HepG2 (cell line): ENCODE measurements around the gene CAVIN1. TPM values are rescaled to one million over a fixed set of nuclear protein-coding genes. Genes with fewer than 3 reads are reported as not detected.

Experiments
- CREB1 ChIP-seq, 2 experiments: fragments of 450-650 bp in 1 of 2; IDR thresholded peaks; 2 replicates each; pipeline ENCODE4 v1.6.1; 2016 to 2017; ENCODE audit warnings: control low read depth in 1 of 2, mild to moderate bottlenecking in 1 of 2, missing compliant biosample characterization in 1 of 2, missing genetic modification characterization in 1 of 2
- FOSL2 ChIP-seq: sonication (generic); formaldehyde crosslinking; IDR thresholded peaks from 2 replicates; pipeline ENCODE4 v1.4.0; 2020; ENCODE audit warnings: missing genetic modification reagents
- IRX3 ChIP-seq: sonication (generic); formaldehyde crosslinking; IDR thresholded peaks from 2 replicates; pipeline ENCODE4 v1.8.1; 2023; ENCODE audit warnings: mild to moderate bottlenecking, low read depth, missing genetic modification reagents, borderline replicate concordance
- KAT7 ChIP-seq: IDR thresholded peaks from 2 replicates; pipeline ENCODE4 v1.6.1; 2018; ENCODE audit warnings: borderline replicate concordance, missing compliant biosample characterization
- NBN ChIP-seq: fragments of 450-650 bp; conservative IDR thresholded peaks from 2 replicates; pipeline ENCODE4 v1.6.1; 2017
- RFXANK ChIP-seq: IDR thresholded peaks from 2 replicates; pipeline ENCODE4 v1.6.1; 2016
- RXRB ChIP-seq: IDR thresholded peaks from 2 replicates; pipeline ENCODE4 v1.6.1; 2016; ENCODE audit warnings: borderline replicate concordance, missing genetic modification reagents, missing compliant biosample characterization
- SMAD1 ChIP-seq: sonication (generic); formaldehyde crosslinking; IDR thresholded peaks from 2 replicates; pipeline ENCODE4 v1.4.0; 2020; ENCODE audit warnings: missing genetic modification reagents, low read depth, mild to moderate bottlenecking, borderline replicate concordance
- SOX13 ChIP-seq, 3 experiments: fragments of 450-650 bp in 1 of 3; sonication (generic) in 1 of 3; formaldehyde crosslinking in 1 of 3; IDR thresholded peaks in 2 of 3; conservative IDR thresholded peaks in 1 of 3; 2 replicates each; pipeline versions ENCODE4 v1.5.0 to v1.6.1; 2016 to 2020; ENCODE audit warnings: antibody characterized with exemption in 1 of 3, mild to moderate bottlenecking in 1 of 3, missing compliant biosample characterization in 1 of 3, missing genetic modification reagents in 1 of 3, moderate library complexity in 1 of 3
- ZBTB7A ChIP-seq: sonication (generic); formaldehyde crosslinking; IDR thresholded peaks from 2 replicates; pipeline ENCODE4 v1.8.0; 2022; ENCODE audit warnings: mild to moderate bottlenecking, missing genetic modification reagents
- ZKSCAN8 ChIP-seq: IDR thresholded peaks from 2 replicates; pipeline ENCODE4 v1.6.1; 2016; ENCODE audit warnings: borderline replicate concordance, missing genetic modification reagents, missing compliant biosample characterization
- ZNF121 ChIP-seq: sonication (generic); formaldehyde crosslinking; IDR thresholded peaks from 2 replicates; pipeline ENCODE4 v1.5.0; 2020; ENCODE audit warnings: mild to moderate bottlenecking, missing genetic modification reagents
- ZNF260 ChIP-seq: sonication (generic); formaldehyde crosslinking; IDR thresholded peaks from 2 replicates; pipeline ENCODE4 v1.4.0; 2020; ENCODE audit warnings: missing genetic modification reagents, low read depth, mild to moderate bottlenecking, borderline replicate concordance
- ZNF335 ChIP-seq: sonication (generic); formaldehyde crosslinking; IDR thresholded peaks from 2 replicates; pipeline ENCODE4 v1.4.0; 2020; ENCODE audit warnings: missing genetic modification reagents
- ZNF441 ChIP-seq: sonication (generic); formaldehyde crosslinking; IDR thresholded peaks from 2 replicates; pipeline ENCODE4 v1.7.0; 2021; ENCODE audit warnings: missing genetic modification reagents, borderline replicate concordance
- ZNF607 ChIP-seq: sonication (generic); formaldehyde crosslinking; IDR thresholded peaks from 2 replicates; pipeline ENCODE4 v1.5.1; 2020; ENCODE audit warnings: missing genetic modification reagents, mild to moderate bottlenecking, borderline replicate concordance
- ZNF761 ChIP-seq: sonication (generic); formaldehyde crosslinking; conservative IDR thresholded peaks from 2 replicates; pipeline ENCODE4 v1.4.0; 2020; ENCODE audit warnings: mild to moderate bottlenecking, missing genetic modification reagents
- ZNF878 ChIP-seq: sonication (generic); formaldehyde crosslinking; IDR thresholded peaks from 2 replicates; pipeline ENCODE4 v1.8.1; 2023; ENCODE audit warnings: mild to moderate bottlenecking, missing genetic modification reagents, moderate library complexity
- ZSCAN29 ChIP-seq: sonication (generic); formaldehyde crosslinking; conservative IDR thresholded peaks from 2 replicates; pipeline ENCODE4 v1.4.0; 2020; ENCODE audit warnings: mild to moderate bottlenecking, missing genetic modification reagents
- polyA plus RNA-seq, 8 experiments: library from polyadenylated mRNA; depleted of rRNA in 3 of 8; stranded (reverse) in 7 of 8; unstranded in 1 of 8; fragments of >200 nt; fragmentation: Illumina TruSeq in 4 of 8; extraction: Trizol in 4 of 8; gene quantifications; 2 replicates each; pipeline versions ENCODE4 v1.2.1 to v1.2.3, GENCODE V29; 2011 to 2016; ENCODE audit warnings: low read depth in 4 of 8, missing spikeins in 1 of 8, mixed read lengths in 1 of 8; ENCODE audit not compliant: insufficient read depth in 1 of 8
- total RNA-seq, 5 experiments: library from RNA; depleted of rRNA; stranded (reverse); fragments of >200 nt; fragmentation: Illumina TruSeq; extraction: Trizol; gene quantifications; 2 replicates each; pipeline ENCODE4 v1.2.3, GENCODE V29; 2016; ENCODE audit warnings: low read depth in 1 of 5
- TF ChIP-seq, protein P1 (sequence below), 2 experiments: sonication (generic) in 1 of 2; formaldehyde crosslinking in 1 of 2; IDR thresholded peaks; 2 replicates each; pipeline versions ENCODE4 v1.4.0 to v1.6.1; 2018 to 2020; ENCODE audit warnings: missing genetic modification reagents in 2 of 2, borderline replicate concordance in 1 of 2, low read depth in 1 of 2, mild to moderate bottlenecking in 1 of 2, missing biosample characterization in 1 of 2
- TF ChIP-seq, protein P2 (sequence below): IDR thresholded peaks from 2 replicates; pipeline ENCODE4 v1.6.1; 2012; ENCODE audit warnings: inconsistent platforms
- TF ChIP-seq, protein P3 (sequence below): sonication (generic); formaldehyde crosslinking; IDR thresholded peaks from 2 replicates; pipeline ENCODE4 v1.4.0; 2020; ENCODE audit warnings: mild to moderate bottlenecking, low read depth, missing genetic modification reagents
- TF ChIP-seq, protein P4 (sequence below): conservative IDR thresholded peaks from 2 replicates; pipeline ENCODE4 v1.6.1; 2018; ENCODE audit warnings: missing genetic modification reagents
- TF ChIP-seq, protein P5 (sequence below): sonication (generic); formaldehyde crosslinking; IDR thresholded peaks from 2 replicates; pipeline ENCODE4 v1.5.0; 2020; ENCODE audit warnings: mild to moderate bottlenecking, low read depth, missing genetic modification reagents, borderline replicate concordance

The CAVIN1 gene
- total and polyA plus RNA-seq, 2 of the 13 experiments (the other 11 are each of a cell fraction or from before 2014, with no cell fraction given), result 15.9 to 25.5 TPM

DNA sequence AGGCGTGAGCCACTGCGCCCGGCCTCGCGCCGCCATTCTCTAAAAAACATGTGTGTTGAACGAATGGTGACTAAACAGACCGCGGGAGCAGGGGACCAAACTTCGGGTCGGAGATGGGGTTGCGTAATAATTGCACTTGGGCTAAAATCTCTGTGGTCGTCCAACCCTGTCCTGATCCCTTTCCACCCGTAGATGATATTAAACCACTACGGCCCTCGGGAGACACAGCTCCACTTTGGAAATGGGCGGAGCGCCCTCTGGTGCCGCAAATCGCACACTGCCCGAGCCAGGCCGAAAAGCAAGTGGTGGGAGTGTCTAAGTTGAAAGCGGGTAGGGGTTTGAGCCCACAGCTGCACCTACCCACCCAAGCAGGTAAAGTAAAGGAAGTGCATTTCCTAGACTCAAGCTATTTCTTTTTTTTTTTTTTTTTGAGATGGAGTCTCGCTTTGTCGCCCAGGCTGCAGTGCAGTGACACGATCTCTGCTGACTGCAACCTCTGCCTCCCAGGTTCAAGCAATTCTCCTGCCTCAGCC lies 17.0 kb downstream of the CAVIN1 start (continued):
- TF ChIP-seq, protein P1, sequence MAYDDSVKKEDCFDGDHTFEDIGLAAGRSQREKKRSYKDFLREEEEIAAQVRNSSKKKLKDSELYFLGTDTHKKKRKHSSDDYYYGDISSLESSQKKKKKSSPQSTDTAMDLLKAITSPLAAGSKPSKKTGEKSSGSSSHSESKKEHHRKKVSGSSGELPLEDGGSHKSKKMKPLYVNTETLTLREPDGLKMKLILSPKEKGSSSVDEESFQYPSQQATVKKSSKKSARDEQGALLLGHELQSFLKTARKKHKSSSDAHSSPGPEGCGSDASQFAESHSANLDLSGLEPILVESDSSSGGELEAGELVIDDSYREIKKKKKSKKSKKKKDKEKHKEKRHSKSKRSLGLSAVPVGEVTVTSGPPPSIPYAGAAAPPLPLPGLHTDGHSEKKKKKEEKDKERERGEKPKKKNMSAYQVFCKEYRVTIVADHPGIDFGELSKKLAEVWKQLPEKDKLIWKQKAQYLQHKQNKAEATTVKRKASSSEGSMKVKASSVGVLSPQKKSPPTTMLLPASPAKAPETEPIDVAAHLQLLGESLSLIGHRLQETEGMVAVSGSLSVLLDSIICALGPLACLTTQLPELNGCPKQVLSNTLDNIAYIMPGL (CRISPR knock-in tag; IDR thresholded peaks at IDR 0.05; ENCODE audit: borderline replicate concordance in 1 of 2, low read depth in 1 of 2), result peak; percentile 51 to 70; a peak in 2 of 4 replicates
- TF ChIP-seq, protein P2, sequence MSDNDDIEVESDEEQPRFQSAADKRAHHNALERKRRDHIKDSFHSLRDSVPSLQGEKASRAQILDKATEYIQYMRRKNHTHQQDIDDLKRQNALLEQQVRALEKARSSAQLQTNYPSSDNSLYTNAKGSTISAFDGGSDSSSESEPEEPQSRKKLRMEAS, result no peak
- TF ChIP-seq CREB1 (IDR thresholded peaks at IDR 0.05) (no peak), CREB1 (CRISPR knock-in tag; IDR thresholded peaks at IDR 0.05) (no peak), ZNF607 (CRISPR knock-in tag) (no peak), ZNF260 (no peak), FOSL2 (CRISPR knock-in tag) (0 out of 2 replicates have a peak, but pooled peaks have one; percentile 28), ZNF335 (CRISPR knock-in tag) (0 out of 2 replicates have a peak, but pooled peaks have one; percentile 8), RFXANK (CRISPR knock-in tag) (no peak), NBN (no peak), ZBTB7A (CRISPR knock-in tag) (0 out of 2 replicates have a peak, but pooled peaks have one; percentile 35), ZNF441 (CRISPR knock-in tag) (0 out of 2 replicates have a peak, but pooled peaks have one; percentile 28), ZSCAN29 (no peak), ZNF878 (0 out of 2 replicates have a peak, but pooled peaks have one; percentile 40), SMAD1 (no peak), ZKSCAN8 (CRISPR knock-in tag) (peak; percentile 42; the same call in 1 of the 2 replicates), ZNF761 (CRISPR knock-in tag) (no peak), ZNF121 (CRISPR knock-in tag) (no peak), KAT7 (no peak), RXRB (CRISPR knock-in tag) (0 out of 2 replicates have a peak, but pooled peaks have one; percentile 31), SOX13 (IDR thresholded peaks at IDR 0.05) (no peak), SOX13 (CRISPR knock-in tag; conservative IDR thresholded peaks at IDR 0.05 in 1 of 2, IDR thresholded peaks at IDR 0.05 in 1 of 2) (0 out of 4 replicates have a peak, but pooled peaks of 1 of the 2 experiments have one; percentile 10), IRX3 (no peak)
- TF ChIP-seq, protein P3, sequence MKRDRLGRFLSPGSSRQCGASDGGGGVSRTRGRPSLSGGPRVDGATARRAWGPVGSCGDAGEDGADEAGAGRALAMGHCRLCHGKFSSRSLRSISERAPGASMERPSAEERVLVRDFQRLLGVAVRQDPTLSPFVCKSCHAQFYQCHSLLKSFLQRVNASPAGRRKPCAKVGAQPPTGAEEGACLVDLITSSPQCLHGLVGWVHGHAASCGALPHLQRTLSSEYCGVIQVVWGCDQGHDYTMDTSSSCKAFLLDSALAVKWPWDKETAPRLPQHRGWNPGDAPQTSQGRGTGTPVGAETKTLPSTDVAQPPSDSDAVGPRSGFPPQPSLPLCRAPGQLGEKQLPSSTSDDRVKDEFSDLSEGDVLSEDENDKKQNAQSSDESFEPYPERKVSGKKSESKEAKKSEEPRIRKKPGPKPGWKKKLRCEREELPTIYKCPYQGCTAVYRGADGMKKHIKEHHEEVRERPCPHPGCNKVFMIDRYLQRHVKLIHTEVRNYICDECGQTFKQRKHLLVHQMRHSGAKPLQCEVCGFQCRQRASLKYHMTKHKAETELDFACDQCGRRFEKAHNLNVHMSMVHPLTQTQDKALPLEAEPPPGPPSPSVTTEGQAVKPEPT (CRISPR knock-in tag), result 0 out of 2 replicates have a peak, but pooled peaks have one; percentile 52
- TF ChIP-seq, protein P4, sequence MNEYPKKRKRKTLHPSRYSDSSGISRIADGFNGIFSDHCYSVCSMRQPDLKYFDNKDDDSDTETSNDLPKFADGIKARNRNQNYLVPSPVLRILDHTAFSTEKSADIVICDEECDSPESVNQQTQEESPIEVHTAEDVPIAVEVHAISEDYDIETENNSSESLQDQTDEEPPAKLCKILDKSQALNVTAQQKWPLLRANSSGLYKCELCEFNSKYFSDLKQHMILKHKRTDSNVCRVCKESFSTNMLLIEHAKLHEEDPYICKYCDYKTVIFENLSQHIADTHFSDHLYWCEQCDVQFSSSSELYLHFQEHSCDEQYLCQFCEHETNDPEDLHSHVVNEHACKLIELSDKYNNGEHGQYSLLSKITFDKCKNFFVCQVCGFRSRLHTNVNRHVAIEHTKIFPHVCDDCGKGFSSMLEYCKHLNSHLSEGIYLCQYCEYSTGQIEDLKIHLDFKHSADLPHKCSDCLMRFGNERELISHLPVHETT (CRISPR knock-in tag), result no peak
- TF ChIP-seq, protein P5, sequence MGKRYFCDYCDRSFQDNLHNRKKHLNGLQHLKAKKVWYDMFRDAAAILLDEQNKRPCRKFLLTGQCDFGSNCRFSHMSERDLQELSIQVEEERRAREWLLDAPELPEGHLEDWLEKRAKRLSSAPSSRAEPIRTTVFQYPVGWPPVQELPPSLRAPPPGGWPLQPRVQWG, result no peak
